Measurements from ENCODE around the gene PGLYRP1. TPM values are rescaled to one million over a fixed set of nuclear protein-coding genes. Genes with fewer than 3 reads are reported as not detected.

Gene PGLYRP1
- total RNA-seq, 1 donor from 2014 or later: not detected

DNA sequence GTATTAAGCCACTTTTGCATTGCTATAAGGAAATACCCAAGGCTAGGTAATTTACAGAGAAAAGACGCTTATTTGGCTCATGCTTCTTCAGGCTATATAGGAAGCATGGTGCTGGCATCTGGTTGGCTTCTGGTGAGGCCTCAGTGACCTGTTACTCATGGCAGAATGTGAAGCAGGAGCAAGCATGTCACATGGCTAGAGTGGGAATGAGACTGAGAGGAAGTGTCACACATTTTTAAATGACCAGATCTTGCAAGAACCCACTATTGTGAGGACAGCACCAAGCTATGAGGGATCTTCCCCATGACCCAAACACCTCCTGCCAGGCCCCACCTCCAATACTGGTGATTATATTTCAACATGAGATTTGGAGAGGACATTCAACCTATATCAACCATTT is 43.6 kb upstream of the PGLYRP1 start:
- Mint-ChIP-seq H3K4me1 (ENCODE audit: low read depth) (peaks cover 39% of the 10 kb centered on the region), H3K4me3 (ENCODE audit: unreplicated experiment) (no peak overlapping the region), H3K27me3 (ENCODE audit: low read depth) (peaks cover 45% of the 10 kb centered on the region)

DNA sequence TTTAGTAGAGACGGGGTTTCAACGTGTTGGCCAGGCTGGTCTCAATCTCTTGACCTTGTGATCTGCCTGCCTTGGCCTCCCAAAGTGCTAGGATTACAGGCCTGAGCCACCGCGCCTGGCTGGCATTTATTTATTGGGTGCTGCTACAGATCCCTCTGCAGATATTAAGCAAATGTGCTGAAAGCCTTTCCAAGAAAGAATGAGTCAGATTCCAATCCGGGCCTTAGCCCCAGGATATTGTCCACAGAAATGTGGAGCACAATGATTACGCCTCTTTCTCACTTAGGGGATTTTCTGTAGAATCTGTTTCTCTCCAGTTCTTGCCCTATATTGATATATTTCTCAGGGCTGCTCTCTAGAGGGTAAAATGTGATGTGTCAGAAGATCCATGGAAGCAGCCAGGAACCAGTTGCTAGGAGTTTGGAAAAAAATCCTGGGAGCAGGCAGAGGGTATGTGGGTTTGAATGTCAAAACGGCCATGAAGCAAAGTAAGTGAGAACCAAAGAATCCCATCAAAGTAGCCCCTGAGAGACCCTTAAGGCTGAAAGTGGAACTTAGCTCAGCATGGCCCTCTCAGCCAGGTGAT is 42.7 kb upstream of the PGLYRP1 start:
- H3K27me3 Mint-ChIP-seq (ENCODE audit: low read depth): peaks cover 47% of the 10 kb centered on the region
- no peak overlapping the region for H3K4me3 Mint-ChIP-seq (ENCODE audit: unreplicated experiment)
- H3K9me3 Mint-ChIP-seq (ENCODE audit: low read depth): peaks cover 6% of the 10 kb centered on the region
- H3K27ac Mint-ChIP-seq (ENCODE audit: unreplicated experiment): no peak overlapping the region
- peaks cover 6% of the 10 kb centered on the region for H3K36me3 Mint-ChIP-seq (ENCODE audit: low read depth)
- DNase-seq (ENCODE audit: low spot score): no peak
- H3K4me1 Mint-ChIP-seq (ENCODE audit: low read depth): peaks cover 31% of the 10 kb centered on the region
- TF ChIP-seq, protein P1, sequence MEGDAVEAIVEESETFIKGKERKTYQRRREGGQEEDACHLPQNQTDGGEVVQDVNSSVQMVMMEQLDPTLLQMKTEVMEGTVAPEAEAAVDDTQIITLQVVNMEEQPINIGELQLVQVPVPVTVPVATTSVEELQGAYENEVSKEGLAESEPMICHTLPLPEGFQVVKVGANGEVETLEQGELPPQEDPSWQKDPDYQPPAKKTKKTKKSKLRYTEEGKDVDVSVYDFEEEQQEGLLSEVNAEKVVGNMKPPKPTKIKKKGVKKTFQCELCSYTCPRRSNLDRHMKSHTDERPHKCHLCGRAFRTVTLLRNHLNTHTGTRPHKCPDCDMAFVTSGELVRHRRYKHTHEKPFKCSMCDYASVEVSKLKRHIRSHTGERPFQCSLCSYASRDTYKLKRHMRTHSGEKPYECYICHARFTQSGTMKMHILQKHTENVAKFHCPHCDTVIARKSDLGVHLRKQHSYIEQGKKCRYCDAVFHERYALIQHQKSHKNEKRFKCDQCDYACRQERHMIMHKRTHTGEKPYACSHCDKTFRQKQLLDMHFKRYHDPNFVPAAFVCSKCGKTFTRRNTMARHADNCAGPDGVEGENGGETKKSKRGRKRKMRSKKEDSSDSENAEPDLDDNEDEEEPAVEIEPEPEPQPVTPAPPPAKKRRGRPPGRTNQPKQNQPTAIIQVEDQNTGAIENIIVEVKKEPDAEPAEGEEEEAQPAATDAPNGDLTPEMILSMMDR (IDR thresholded peaks at IDR 0.05): peak; percentile 10

More for the DNA sequence above, 43.6 kb upstream of the PGLYRP1 start:
- no peak for DNase-seq (ENCODE audit: low spot score)
- TF ChIP-seq, protein P1 (IDR thresholded peaks at IDR 0.05): no peak
- peaks cover 4% of the 10 kb centered on the region for H3K36me3 Mint-ChIP-seq (ENCODE audit: low read depth)
- no peaks in the 10 kb centered on the region for H3K9me3 Mint-ChIP-seq (ENCODE audit: low read depth)
- no peak overlapping the region for H3K27ac Mint-ChIP-seq (ENCODE audit: unreplicated experiment)

DNA sequence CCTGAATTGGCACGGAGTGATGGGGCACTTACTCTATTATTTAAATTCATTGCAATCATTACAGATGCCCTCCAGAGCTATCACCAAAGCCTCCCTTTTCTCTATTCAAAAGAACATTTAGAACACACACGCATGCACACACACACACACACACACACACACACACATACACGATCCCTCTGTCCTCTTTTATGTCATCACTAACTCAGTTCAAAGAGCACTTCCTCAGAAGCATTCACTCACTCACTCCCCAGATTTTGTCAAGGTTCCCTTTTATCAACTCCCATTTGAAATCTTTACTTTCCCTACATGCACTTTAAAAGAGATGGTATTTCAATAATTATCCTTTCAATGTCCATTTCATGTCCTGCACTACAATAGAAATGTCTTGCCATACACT is 40.3 kb upstream of the PGLYRP1 start:
- Mint-ChIP-seq H3K36me3 (ENCODE audit: low read depth) (peaks cover 6% of the 10 kb centered on the region), H3K4me3 (ENCODE audit: unreplicated experiment) (no peak overlapping the region), H3K4me1 (ENCODE audit: low read depth) (peaks cover 7% of the 10 kb centered on the region), H3K27me3 (ENCODE audit: low read depth) (peaks cover 67% of the 10 kb centered on the region), H3K27ac (ENCODE audit: unreplicated experiment) (no peak overlapping the region), H3K9me3 (ENCODE audit: low read depth) (peaks cover 11% of the 10 kb centered on the region)
- DNase-seq (ENCODE audit: low spot score): no peak
- TF ChIP-seq, protein P1 (IDR thresholded peaks at IDR 0.05): no peak

DNA sequence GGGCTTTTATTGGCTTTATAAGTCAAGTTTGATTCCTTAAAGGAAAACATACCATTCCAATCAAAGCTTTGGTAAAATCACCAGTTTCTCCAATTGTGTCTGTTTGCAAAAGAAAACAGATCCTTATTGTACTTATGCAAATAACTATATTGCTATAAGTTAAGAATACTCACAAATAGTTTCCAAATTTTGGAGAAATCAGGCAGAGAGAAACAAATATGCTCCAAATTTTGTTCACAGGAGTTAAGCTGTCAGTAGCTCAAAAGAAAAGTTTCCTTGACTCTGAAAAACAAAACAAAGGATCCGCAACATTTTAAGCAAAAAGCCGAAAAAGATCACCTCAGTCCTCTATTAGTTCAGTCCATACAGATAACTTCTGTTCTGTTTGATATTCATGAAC is 37.2 kb upstream of the PGLYRP1 start:
- Mint-ChIP-seq H3K27me3 (ENCODE audit: low read depth) (peaks cover 65% of the 10 kb centered on the region), H3K9me3 (ENCODE audit: low read depth) (peaks cover 11% of the 10 kb centered on the region), H3K36me3 (ENCODE audit: low read depth) (peaks cover 3% of the 10 kb centered on the region), H3K4me3 (ENCODE audit: unreplicated experiment) (no peak overlapping the region), H3K4me1 (ENCODE audit: low read depth) (peaks cover 7% of the 10 kb centered on the region), H3K27ac (ENCODE audit: unreplicated experiment) (no peak overlapping the region)
- DNase-seq (ENCODE audit: low spot score): no peak
- TF ChIP-seq, protein P1 (IDR thresholded peaks at IDR 0.05): no peak

DNA sequence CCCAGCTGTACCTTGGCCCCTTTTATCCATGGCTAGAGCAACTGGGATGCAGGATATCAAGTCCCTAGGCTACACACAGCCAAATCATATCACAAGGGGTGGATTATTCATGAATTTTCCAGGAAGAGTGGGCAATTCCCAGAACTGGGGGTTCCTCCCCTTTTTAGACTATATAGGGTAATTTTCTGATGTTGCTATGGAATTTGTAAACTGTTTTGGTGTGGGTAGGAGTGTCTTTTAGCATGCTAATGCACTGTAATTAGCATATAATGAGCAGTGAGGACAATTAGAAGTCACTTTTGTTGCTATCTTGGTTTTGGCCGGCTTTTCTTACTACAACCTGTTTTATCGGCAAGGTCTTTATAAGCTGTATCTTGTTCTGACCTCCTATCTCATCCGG is 35.9 kb upstream of the PGLYRP1 start:
- peaks cover 65% of the 10 kb centered on the region for H3K27me3 Mint-ChIP-seq (ENCODE audit: low read depth)
- H3K4me3 Mint-ChIP-seq (ENCODE audit: unreplicated experiment): no peak overlapping the region
- peaks cover 7% of the 10 kb centered on the region for H3K36me3 Mint-ChIP-seq (ENCODE audit: low read depth)
- TF ChIP-seq, protein P1 (IDR thresholded peaks at IDR 0.05): no peak
- H3K4me1 Mint-ChIP-seq (ENCODE audit: low read depth): peaks cover 7% of the 10 kb centered on the region
- H3K27ac Mint-ChIP-seq (ENCODE audit: unreplicated experiment): no peak overlapping the region
- H3K9me3 Mint-ChIP-seq (ENCODE audit: low read depth): peaks cover 19% of the 10 kb centered on the region
- DNase-seq (ENCODE audit: low spot score): no peak
